H4 (cell line): ENCODE data around the gene GABRB1. TPM values are rescaled to one million over a fixed set of nuclear protein-coding genes. Genes with fewer than 3 reads are reported as not detected.

Experiments used
- DNase-seq: peaks from one replicate; pipeline ENCODE4 v3.0.0-alpha.2; 2015; ENCODE audit warnings: low spot score
- total RNA-seq: library from RNA; depleted of rRNA; stranded (reverse); fragments of >200 nt; shearing (Covaris generic); gene quantifications from 2 replicates; pipeline ENCODE4 v1.2.3, GENCODE V29; 2014; rRNA removed

Gene GABRB1
- total RNA-seq, result 0.04 TPM in 1 of 2 replicates, not detected in the other

DNA sequence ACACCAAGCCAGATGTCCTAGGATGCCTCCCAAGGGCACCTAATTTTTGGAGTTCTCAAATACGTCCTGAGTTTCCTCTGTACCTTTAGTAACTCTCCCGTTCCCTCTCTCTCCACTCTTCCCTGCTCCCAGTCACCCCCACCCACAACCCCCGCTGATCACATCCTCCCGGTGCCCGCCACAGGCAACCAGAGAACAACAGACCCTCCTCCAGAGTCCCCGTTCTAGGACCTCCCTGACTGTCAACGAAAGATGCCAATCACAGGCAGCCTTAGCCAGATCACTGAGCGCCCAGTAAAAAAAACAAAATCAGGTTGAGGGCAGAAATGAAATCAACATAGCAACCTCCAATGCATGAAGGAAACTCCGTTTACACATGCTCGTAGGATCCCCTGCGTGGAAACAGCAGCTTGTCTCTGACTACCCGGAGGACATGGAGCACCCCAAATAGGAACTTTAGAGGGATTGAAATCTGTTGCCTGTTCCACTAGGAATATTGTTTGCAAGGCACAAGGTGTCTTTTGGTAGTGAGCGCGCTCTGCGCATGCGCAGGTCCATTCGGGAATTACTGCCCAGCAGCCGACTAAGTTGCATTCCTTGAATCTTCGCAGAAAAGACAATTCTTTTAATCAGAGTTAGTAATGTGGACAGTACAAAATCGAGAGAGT lies at the start of gene GABRB1:
GABRB1 (plus strand) TSS at position 557 of the 668 bp plus-strand sequence.
- DNase-seq, result no peak

DNA sequence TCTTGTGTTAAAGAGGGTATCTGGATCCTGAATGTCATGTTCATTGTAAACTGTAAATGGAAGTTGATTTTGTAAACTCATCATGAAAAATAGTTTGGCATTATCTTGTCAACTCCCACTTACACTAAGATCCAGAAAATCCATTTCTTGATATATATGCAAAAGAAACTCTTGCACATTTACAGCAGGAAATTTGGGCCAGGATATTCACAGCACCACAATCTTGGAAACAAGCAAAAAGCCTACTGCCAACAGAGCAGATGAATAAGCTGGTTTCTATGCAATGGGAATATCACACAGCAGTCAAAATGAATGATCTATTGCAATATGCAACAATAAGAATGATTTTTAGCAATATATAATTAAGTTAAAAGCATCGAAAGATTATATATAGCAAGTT lies 46.6 kb upstream of the GABRB1 start:
- DNase-seq, result no peak

DNA sequence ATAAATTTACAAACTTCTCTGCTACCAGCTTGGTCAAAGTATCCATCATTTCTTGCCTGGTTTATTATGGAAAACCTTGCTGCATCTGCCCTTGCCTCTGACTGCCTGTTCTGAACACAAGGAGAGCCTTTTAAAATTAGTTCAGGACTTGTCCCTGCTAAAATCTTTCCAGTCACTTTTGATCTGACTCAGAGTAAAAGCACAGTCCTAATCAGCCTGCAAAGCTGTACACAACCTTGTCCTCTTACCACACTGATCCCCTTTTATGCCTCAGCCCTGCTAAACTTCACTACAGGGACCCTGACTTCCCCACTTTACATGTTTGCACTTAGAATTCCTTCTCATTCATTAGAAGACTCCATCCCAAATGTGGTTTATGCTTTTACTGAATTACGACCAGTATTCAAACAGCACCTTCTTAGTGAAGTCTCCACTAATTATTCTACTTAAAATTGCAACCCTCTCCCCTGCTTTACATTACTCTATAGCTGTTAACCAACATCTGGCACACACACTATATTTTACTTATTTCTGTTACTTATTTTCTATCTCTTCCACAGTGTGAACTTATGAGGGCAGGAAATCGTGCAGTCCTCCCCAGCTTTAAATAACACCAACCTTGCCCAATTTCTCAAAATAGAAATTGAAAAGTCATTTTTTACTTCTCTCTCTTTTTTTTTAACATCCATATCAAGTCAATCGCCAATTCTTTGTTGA lies 44.3 kb upstream of the GABRB1 start:
- DNase-seq, result no peak

DNA sequence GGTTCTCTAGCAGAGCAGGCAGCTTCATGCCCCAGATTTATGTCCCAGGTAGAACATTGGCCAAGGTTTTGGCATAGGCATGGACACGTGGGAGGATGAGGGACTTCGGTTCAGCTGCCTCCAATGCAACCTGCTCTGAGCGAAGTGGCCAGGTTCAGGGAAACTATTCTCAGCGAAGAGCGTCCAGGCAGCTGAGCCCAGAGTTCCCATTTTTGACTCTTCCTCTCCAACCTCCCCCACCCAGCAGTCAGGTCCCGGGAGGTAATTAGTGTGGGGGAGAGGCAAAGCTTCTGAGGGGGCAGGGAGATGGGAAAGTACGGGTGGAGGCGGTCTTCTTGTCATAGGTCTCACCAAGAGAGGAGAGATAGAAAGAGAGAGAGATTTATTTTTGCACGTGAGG lies 39.0 kb upstream of the GABRB1 start:
- no peak for DNase-seq

DNA sequence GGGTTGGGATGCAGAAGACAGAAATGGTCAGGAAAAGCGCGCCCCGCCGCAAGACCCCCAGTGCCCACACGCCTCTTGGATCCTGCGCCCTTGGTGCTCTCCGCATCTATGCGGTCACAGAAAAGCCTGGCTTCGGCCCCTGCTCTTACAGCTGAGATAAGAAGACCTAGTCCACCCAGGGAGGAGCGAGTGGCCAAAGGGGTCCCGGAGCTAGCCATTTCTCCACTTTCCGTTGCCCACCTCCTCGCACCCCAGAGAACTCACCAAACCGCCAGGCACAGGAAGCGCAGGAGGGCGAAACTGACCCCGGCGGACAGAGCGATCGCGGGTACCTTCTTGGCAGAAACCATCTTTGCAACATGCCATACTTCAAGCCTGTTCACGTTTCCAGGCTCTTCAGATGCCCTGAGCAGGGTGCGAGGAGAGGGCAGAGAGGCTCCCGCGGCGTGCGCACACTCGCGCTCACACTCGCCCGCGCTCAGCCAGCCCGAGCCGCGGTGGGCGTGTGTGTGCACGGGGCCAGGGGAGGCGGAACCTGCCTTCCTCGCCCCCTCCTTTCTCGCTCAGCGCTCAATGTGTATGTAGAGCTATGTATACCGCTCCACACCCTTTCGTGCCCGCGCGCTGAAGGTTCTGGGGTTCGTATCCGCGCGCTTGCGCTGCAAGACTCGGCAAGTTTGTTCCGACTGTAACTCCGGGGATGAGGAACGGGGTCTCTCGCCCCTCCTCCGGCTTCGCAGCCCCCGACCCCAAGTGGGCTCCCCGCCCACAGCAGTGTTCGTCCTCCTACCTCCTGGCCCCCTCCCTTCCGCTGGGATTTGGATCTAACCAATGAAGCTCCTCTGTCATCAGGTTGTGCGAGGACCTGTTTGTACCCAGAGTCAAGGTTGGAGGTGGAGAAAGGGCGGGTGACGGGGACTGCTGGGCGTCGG lies 38.0 kb upstream of the GABRB1 start, which contains the start of gene GABRA4:
GABRA4 (minus strand) TSS at position 507 of the 932 bp plus-strand sequence; CDS start at position 350, 157 bp downstream.
- no peak for DNase-seq

DNA sequence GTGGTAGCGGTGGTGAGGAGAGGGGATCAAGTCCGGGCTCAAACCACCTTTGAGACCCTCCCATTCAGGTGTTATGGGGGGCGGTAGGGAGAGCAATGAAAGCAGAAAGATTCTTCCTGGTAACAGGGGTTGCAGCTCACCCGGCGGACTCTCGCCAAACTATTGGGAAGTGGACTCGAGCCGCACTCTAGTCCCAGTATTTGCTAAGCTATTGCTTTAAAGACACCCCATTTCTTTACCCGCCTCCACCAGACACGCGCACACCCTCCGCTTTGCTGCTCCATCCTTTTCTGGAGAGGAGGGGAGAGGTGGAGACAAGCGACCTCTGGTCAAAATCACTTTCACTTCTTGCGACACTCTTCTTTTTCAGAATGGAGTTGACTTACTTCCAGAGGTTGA lies 37.4 kb upstream of the GABRB1 start:
- no peak for DNase-seq

DNA sequence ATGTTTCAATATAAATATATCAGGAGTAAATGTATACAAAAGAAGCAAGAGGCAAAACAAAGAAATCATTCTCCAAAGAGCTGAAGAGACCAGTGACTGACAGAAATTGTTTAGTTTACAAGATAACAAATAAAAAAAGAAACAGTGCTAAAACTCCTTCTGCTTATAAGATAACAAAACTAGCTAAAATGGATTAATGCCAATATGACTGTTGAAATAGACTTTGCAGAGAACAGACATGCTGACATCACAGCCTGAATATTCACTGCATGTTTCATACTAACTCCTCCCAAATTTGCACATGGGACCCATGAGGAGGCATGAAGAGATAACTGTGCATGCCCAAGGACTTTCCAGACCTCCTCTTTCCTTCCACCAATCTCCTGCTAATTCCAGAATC lies 31.8 kb upstream of the GABRB1 start:
- DNase-seq, result peak; percentile 25

DNA sequence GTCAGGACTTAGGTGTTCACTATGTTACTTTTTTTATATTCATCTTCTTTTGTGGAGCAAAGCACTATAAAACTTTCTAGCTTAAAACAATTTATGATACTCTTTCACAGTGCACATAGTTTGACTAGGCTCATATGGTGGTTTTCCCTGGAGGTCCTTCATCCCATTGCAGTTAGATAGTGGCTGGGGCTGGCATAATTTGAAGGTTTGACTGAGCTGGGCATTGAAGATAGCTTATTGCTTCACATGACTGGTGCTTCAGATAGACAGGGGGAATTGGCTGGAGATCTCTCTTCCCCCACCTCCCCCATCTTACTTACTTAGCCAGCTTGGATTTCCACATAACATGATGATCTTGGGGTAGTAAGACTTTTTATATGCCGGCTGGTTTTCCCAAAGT lies 31.0 kb upstream of the GABRB1 start:
- DNase-seq, result no peak

DNA sequence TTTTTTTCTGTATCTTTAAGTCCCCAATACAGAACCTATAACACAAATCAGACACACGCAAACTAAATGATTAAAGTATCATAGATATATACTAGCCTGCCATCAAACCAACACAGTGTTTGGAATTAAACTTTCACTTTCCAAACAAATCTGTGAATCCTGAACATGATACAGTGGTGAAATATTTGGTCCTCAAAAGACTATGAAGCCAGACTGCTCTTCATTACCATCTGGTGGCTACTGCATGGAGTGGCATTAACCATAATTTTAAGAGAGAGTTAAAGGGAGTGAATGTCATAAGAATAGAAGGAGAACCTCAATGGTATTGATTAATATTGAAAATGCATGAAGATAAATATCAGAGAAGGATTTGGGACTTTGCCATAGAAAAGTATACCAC lies 28.8 kb upstream of the GABRB1 start:
- peak; percentile 58 for DNase-seq

DNA sequence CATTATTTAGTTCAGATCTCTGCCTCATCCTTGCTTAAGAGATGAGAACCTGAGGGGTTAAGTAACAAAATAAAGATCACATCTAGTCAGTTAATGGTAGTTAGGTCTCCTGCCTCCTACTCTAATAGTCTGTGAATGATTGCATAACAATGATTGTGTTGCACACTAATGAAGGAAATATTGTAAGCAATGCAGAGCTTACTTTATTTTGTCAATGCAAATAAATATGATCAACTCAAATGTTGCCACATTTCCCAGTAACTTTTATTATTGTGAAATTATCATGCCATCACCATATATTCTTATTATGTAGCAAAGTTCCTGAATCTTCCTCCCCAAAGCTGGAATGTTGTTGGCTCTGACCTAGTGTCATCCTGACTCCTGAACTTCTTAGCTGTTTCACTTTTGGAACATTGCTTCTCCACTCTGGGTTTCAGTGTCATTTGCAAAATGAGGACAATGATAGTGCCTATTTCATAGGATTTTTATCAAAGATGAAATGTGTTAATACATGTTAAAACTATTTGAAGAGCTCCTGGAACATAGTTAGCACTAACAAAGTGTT lies 20.9 kb upstream of the GABRB1 start:
- no peak for DNase-seq

DNA sequence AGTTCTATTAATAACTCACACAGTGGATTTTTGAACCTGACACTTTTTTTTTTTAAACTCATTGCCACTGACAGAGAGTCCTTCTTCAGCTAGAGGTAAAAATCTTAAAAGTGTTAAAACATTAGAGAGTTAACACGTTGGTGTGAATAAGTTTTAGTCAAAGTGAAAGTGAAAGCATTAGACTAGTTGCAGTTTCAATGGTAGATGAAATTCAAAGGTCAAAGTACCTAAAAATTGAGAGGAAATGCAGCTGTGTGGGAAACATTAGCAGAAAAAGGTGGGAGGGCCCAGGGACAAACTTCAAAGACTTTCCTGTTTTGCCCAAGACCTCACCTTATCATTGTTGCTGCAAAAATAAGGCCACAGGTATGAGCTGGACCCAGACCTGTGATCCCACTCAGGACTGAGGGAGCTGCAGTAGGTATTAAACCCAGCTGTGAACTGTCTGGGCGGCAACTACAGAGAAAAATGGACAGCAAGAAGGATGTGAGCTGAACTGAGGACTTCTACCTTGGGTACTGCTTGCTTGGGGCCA lies 20.4 kb upstream of the GABRB1 start:
- DNase-seq, result peak; percentile 22

DNA sequence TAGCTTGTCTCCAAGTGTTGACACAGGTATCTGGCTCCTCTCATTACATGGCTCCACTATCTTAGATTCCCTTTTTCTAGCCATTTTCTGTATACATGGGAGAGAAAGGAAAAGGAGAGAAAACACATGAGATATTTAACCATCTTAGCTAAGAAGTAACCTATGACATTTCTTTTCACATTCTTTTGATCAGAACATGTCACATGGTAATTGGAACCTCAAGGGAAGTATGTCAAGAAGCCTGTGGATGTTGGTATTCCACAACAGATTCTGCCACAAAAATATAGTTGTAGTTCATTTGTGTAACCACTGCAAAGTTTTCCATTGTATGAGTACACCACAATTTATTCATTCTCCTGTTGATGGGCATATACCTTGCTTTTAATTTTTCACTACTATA lies 18.7 kb upstream of the GABRB1 start:
- no peak for DNase-seq

DNA sequence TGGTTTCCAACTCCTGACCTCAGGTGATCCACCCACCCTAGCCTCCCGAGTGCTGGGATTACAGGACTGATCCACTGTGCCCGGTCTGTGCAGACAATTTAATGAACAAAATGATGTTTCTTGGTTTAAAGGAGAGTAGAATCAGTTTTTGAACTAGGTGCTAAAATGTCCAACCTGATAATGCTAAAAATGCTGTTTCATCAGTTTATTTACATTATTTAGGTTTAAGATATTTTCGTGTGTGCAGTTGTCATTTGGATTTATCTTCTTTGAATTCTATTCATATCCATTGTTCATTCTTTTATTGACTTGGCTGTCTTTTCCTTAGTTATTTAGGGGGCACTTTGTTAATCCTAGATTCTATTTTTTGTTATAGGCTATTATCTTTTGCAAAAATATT lies 18.0 kb upstream of the GABRB1 start:
- no peak for DNase-seq

DNA sequence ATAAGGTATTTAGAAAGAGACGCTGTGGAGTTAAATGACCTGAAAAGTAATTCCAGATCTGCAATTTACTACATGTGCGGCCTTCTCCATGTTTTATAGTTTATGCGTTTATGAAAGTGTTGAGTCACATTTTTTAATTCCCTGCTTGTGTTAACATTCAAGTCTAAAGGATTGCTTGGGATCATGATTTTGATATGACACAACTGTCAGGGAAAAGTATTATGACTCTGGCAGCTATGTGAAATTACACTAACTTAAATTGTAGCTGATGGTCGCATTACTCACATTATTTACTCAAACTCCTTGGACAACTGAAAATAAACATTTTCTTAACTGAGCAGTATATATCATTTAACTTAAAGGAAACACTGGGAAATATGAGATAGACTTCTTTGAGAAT lies 14.3 kb upstream of the GABRB1 start:
- no peak for DNase-seq

DNA sequence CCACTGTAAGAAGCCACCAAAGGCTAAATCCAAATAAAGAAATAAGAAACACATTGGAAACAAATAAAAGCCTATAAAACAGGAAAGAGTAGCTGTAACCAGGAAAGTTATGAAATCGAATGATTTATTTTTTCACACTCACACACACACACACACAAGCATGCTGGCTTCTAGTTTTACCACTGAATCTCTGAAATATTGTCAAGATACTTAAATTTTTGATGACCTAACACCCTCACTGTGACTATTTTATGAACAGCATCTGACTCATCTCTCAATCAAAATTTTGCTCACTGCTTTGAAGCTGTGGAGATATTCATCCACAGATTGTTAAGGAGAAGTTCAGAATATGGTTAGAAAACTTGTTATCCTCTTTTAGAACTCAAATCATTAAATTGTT lies 13.9 kb upstream of the GABRB1 start:
- DNase-seq, result peak; percentile 27

DNA sequence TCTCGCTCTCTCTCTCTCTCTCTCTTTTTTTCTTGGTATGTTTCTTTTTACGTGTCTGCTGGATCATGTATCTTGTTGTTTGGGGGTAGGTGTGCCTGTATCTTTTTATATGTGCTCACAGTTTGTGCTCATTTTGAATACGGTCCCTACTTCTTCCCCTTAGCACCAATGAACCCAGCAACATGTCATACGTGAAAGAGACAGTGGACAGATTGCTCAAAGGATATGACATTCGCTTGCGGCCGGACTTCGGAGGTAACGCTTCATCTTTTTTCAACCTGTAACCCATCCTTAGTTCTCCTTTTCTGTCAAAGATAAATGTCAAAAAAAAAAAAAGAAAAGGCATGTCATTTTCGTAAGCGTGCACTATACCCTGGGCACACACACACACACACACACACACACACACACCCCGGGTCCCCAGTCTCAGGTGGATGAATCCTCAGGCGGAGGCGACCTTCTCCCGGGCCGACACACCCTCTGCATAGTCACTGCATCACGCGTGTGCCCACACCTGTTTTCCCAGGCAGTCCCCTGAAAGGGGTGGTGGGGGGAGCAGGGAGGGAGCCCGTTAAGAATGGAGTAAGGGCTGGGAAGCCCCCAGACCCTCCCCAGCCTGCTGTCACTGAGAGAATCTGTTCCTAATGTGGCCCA lies 511 bp downstream of the GABRB1 start:
- DNase-seq, result no peak

DNA sequence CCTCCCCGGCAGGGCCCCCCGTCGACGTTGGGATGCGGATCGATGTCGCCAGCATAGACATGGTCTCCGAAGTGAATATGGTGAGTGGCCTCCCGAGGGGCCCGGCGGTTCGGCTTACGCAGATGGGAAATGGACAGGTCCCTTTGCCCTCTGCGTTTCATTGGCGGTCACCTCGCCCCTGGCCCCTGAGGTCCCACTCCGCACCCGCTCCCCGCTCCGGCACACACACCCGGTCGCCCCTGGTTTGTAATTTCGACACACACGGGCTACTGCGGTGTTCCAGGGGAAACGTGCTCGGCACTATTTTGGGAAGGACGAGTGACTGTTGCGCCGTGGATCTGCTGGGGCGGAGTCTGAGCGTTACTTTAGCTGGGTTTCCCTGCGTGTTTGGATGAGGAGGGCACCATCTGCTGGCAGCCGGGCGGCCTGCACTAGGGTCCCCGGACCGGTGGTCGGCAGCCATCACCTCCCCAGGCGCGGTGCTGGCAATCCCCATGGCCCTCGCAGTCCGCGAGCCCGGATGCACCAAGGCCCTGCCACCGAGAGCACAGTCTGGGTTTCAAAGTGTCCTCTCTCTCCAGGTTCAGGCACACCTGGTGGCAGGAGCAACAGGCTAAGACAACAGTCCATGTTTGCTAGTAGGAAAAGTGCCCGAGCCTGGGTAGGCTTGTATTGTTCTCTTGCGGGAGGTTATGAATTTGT lies 1.2 kb downstream of the GABRB1 start:
- peak; percentile 74 for DNase-seq

DNA sequence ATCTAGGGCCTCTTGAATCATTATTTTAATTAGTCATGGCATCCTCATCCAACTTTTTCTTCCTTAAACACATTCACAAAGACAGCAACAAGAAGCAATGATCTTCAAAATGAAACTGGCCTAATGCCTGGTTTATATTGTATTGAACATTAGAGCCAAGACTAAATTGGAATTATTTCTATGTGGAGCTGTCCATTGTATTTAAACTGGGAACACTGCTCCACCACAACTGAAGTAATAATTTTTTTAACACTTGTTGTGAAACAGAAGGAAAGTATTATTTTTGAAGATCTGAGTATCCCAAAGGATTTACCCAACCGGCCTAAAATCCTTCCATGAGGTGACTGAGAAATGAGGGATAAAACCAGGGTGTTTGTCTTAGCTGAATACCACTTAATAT lies 6.9 kb downstream of the GABRB1 start:
- no peak for DNase-seq

DNA sequence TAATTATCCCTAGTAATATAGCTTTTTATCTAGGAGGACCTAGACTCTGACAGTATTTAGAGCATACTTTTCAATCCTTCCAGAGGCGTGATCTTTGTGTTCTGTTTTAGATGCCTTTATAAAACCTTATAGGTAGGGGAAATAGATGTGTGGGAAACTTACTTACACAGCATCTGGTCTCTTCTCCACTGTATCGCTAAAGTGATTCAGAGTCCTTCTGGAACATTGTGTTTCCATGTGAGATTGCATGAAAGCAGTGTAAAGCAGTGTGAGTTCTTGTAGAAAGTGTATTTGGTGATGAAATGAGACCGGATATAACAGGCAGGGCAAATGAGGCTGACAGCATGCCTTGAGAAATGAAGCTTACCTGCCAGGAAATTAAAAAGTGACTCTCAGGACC lies 9.5 kb downstream of the GABRB1 start:
- no peak for DNase-seq

DNA sequence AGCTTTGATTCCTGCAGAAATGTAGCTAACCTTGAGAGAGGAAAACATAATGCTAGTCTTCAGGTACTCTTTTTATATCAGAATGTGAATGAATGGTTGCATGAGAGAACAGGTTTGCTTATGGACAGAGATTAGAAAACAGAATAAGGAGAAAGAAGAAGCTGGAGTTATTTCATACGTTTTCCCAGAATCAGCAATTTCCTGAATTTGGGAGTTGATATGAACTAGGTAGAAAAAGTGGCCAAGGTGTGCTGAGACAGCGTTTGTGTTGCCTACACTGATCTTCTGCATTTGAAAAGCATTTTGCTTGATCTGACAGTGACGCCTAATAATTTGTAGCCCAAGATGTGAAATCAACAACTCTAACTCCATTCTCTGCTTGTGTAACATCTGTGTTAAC lies 12.5 kb downstream of the GABRB1 start:
- no peak for DNase-seq

DNA sequence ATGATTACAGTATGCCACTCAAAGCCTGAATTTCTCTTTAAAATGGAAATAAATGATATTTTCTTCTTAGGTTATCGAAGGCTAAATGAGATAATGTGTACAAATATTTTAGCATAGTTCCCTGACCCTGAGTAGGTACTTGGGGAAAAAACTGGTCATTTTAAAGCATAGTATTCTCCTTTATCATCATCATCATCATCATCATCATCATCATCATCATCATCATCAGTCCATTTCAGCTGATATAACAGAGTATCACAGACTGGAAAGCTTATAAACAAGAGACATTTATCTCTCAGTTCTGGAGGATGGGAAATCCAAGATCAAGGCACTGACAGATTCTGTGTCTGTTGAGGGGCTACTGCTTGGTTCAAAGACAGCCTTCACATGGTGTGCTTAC lies 13.9 kb downstream of the GABRB1 start:
- DNase-seq, result no peak
